ENCODE results near the gene CFAP77. TPM values are rescaled to one million over a fixed set of nuclear protein-coding genes. Genes with fewer than 3 reads are reported as not detected.

CFAP77 gene
- total RNA-seq, 1 donor from 2014 or later, result not detected

- Histone ChIP-seq H3K9me3 (no peaks in the 10 kb centered on the region), H3K27ac (no peak overlapping the region), H3K36me3 (no peaks in the 10 kb centered on the region), H3K4me3 (no peak overlapping the region), H3K4me1 (no peaks in the 10 kb centered on the region), H3K27me3 (peaks cover 70% of the 10 kb centered on the region)
- DNase-seq (no peak), ATAC-seq (no peak)
- intact Hi-C loops (cut with DNase I), result no loop called here
- no peak for TF ChIP-seq CTCF (IDR thresholded peaks at IDR 0.05)
Observed at GRCh38 chr9:132418726-132419363, 8.8 kb downstream of the CFAP77 start.

GRCh38 chr9:132422574-132422973, 12.6 kb downstream of the CFAP77 start:
- DNase-seq (no peak), ATAC-seq (no peak)
- Histone ChIP-seq H3K4me1 (no peaks in the 10 kb centered on the region), H3K36me3 (no peaks in the 10 kb centered on the region), H3K9me3 (no peaks in the 10 kb centered on the region), H3K27ac (no peak overlapping the region), H3K4me3 (no peak overlapping the region), H3K27me3 (peaks cover 46% of the 10 kb centered on the region)
- intact Hi-C loops (cut with DNase I), result no loop called here
- no peak for TF ChIP-seq CTCF (IDR thresholded peaks at IDR 0.05)

GRCh38 chr9:132423503-132423902, 13.5 kb downstream of the CFAP77 start:
- Histone ChIP-seq H3K9me3 (no peaks in the 10 kb centered on the region), H3K27ac (no peak overlapping the region), H3K36me3 (no peaks in the 10 kb centered on the region), H3K27me3 (peaks cover 49% of the 10 kb centered on the region), H3K4me1 (no peaks in the 10 kb centered on the region), H3K4me3 (no peak overlapping the region)
- ATAC-seq (no peak), DNase-seq (no peak)
- no peak for TF ChIP-seq CTCF (IDR thresholded peaks at IDR 0.05)
- intact Hi-C loops (cut with DNase I), result no loop called here

- ATAC-seq, result no peak
- TF ChIP-seq CTCF (IDR thresholded peaks at IDR 0.05), result no peak
Observed at GRCh38 chr9:132424857-132425674, 15.1 kb downstream of the CFAP77 start.

GRCh38 chr9:132425675-132426062, 15.7 kb downstream of the CFAP77 start:
- DNase-seq, result no peak
- H3K27ac ChIP-seq, result no peak overlapping the region
- no peak for ATAC-seq
- H3K27me3 ChIP-seq, result peaks cover 50% of the 10 kb centered on the region
- no peaks in the 10 kb centered on the region for H3K36me3 ChIP-seq
- no peaks in the 10 kb centered on the region for H3K4me1 ChIP-seq
- intact Hi-C loops (cut with DNase I), result no loop called here
- TF ChIP-seq CTCF (IDR thresholded peaks at IDR 0.05), result no peak
- H3K9me3 ChIP-seq, result no peaks in the 10 kb centered on the region
- no peak overlapping the region for H3K4me3 ChIP-seq

More at GRCh38 chr9:132424857-132425674, 15.1 kb downstream of the CFAP77 start:
- intact Hi-C loops (cut with DNase I), result no loop called here
- H3K36me3 ChIP-seq, result no peaks in the 10 kb centered on the region
- H3K4me1 ChIP-seq, result no peaks in the 10 kb centered on the region
- no peak for DNase-seq
- H3K9me3 ChIP-seq, result no peaks in the 10 kb centered on the region
- no peak overlapping the region for H3K4me3 ChIP-seq
- no peak overlapping the region for H3K27ac ChIP-seq
- H3K27me3 ChIP-seq, result peaks cover 54% of the 10 kb centered on the region
